Caco-2 (cell line): Measurements from ENCODE around the gene ITGA11. TPM values are rescaled to one million over a fixed set of nuclear protein-coding genes. Genes with fewer than 3 reads are reported as not detected.

Experiments used
- BruUV-seq: library from RNA; stranded (reverse); fragments of 400-500 nt; replicated peaks from 2 replicates; lab custom pipeline; 2021; lab: Mats Ljungman, UMichigan
- CTCF ChIA-PET: fragments of 300-600 bp; sonication (Branson Sonifier 250); formaldehyde crosslinking; loops from one replicate; lab custom pipeline; 2022; ENCODE audit warnings: antibody characterized with exemption; lab: Charles Lee
- POLR2A ChIA-PET: fragments of 300-600 bp; sonication (Branson Sonifier 250); formaldehyde crosslinking; loops from one replicate; lab custom pipeline; 2022; ENCODE audit warnings: antibody characterized with exemption; lab: Charles Lee
- DNase-seq, 2 experiments: peaks; one replicate each; pipeline versions ENCODE4 v3.0.0 to v3.0.0-alpha.2; 2020 to 2022
- H3K27me3 ChIP-seq: replicated peaks from 2 replicates; pipeline ENCODE4 v1.6.0; 2011; ENCODE audit warnings: low read length; ENCODE audit not compliant: control insufficient read depth, insufficient read depth
- H3K36me3 ChIP-seq: 2 replicates; pipeline ENCODE4 v1.5.1; 2011; ENCODE audit warnings: low read length; ENCODE audit not compliant: control insufficient read depth, insufficient read depth
- H3K4me1 ChIP-seq: fragments of 250-450 bp; sonication (Bioruptor Pico); 2 replicates; pipeline ENCODE4 v1.5.1; 2020; ENCODE audit warnings: mild to moderate bottlenecking
- H3K4me3 ChIP-seq: 2 replicates; pipeline ENCODE4 v1.5.1; 2011; ENCODE audit warnings: low read depth, mild to moderate bottlenecking, control low read depth, low read length
- H3K9me3 ChIP-seq: fragments of 250-450 bp; sonication (Bioruptor Pico); 2 replicates; pipeline ENCODE4 v1.5.1; 2020; ENCODE audit warnings: mild to moderate bottlenecking, moderate library complexity
- H3K27ac Mint-ChIP-seq: one replicate; pipeline ENCODE4 v1.8.0; 2022; ENCODE audit warnings: mixed read lengths; ENCODE audit not compliant: unreplicated experiment
- H3K27me3 Mint-ChIP-seq: one replicate; pipeline ENCODE4 v1.8.0; 2022; ENCODE audit warnings: mixed read lengths; ENCODE audit not compliant: insufficient read depth, unreplicated experiment
- H3K36me3 Mint-ChIP-seq: one replicate; pipeline ENCODE4 v1.8.0; 2022; ENCODE audit warnings: mild to moderate bottlenecking, mixed read lengths; ENCODE audit not compliant: insufficient read depth, unreplicated experiment
- H3K4me1 Mint-ChIP-seq: one replicate; pipeline ENCODE4 v1.8.0; 2022; ENCODE audit warnings: low read depth, mixed read lengths; ENCODE audit not compliant: unreplicated experiment
- H3K4me3 Mint-ChIP-seq: one replicate; pipeline ENCODE4 v1.8.0; 2022; ENCODE audit warnings: mild to moderate bottlenecking, moderate library complexity, mixed read lengths; ENCODE audit not compliant: unreplicated experiment
- H3K9me3 Mint-ChIP-seq: one replicate; pipeline ENCODE4 v1.8.0; 2022; ENCODE audit warnings: mixed read lengths; ENCODE audit not compliant: unreplicated experiment
- CTCF ChIP-seq, 2 experiments: fragments of 200-600 bp in 1 of 2; IDR thresholded peaks; 1 replicate in 1 of 2; 2 replicates in 1 of 2; pipeline versions ENCODE4 v1.5.1 to v1.8.0; 2011 to 2022; ENCODE audit warnings: antibody characterized with exemption in 1 of 2, control low read depth in 1 of 2, inconsistent platforms in 1 of 2, low read depth in 1 of 2, low read length in 1 of 2, mild to moderate bottlenecking in 1 of 2, moderate library complexity in 1 of 2; ENCODE audit not compliant: insufficient read depth in 1 of 2, severe bottlenecking in 1 of 2, unreplicated experiment in 1 of 2
- intact Hi-C: fragments of 100-400 bp; cut with micrococcal nuclease; formaldehyde crosslinking; loops from one replicate; pipeline ENCODE4 v1.10.0; 2022; ENCODE audit not compliant: unreplicated experiment
- total RNA-seq: library from RNA; stranded (reverse); gene quantifications from 2 replicates; pipeline ENCODE4 v1.2.3, GENCODE V29; 2022

Gene ITGA11
- total RNA-seq, 1 experiment from 2014 or later, result 0.18 TPM

- Mint-ChIP-seq H3K4me3 (no peak overlapping the region), H3K27me3 (peaks cover 24% of the 10 kb centered on the region), H3K27ac (no peak overlapping the region), H3K9me3 (no peaks in the 10 kb centered on the region), H3K36me3 (no peaks in the 10 kb centered on the region), H3K4me1 (peaks cover 6% of the 10 kb centered on the region)
- no peaks in the 10 kb centered on the region for H3K9me3 ChIP-seq
- DNase-seq, result no peak
- TF ChIP-seq CTCF (IDR thresholded peaks at IDR 0.05; ENCODE audit: insufficient read depth in 1 of 2, low read depth in 1 of 2, low read length in 1 of 2, severe bottlenecking in 1 of 2, unreplicated experiment in 1 of 2), result no peak
- no peaks in the 10 kb centered on the region; the same call in none of the 2 replicates for H3K27me3 ChIP-seq
- no TSS peak for BruUV-seq
- no peaks in the 10 kb centered on the region for H3K4me1 ChIP-seq
- ChIA-PET CTCF (no interaction called here), POLR2A (no interaction called here)
- H3K4me3 ChIP-seq, result no peak overlapping the region
- no peaks in the 10 kb centered on the region for H3K36me3 ChIP-seq
- intact Hi-C loops, result no loop called here
Observed at GRCh38 chr15:68330901-68331300, 101.1 kb downstream of the ITGA11 start.

- no peak overlapping the region for H3K4me3 Mint-ChIP-seq
- no peak overlapping the region for H3K27ac Mint-ChIP-seq
- BruUV-seq, result no TSS peak
- peaks cover 24% of the 10 kb centered on the region for H3K27me3 Mint-ChIP-seq
- ChIA-PET POLR2A (no interaction called here), CTCF (no interaction called here)
- no peaks in the 10 kb centered on the region for H3K4me1 ChIP-seq
- H3K36me3 Mint-ChIP-seq, result no peaks in the 10 kb centered on the region
- intact Hi-C loops, result no loop called here
- no peaks in the 10 kb centered on the region for H3K9me3 Mint-ChIP-seq
- H3K27me3 ChIP-seq, result no peaks in the 10 kb centered on the region; the same call in none of the 2 replicates
- H3K4me3 ChIP-seq, result no peak overlapping the region
- H3K4me1 Mint-ChIP-seq, result peaks cover 6% of the 10 kb centered on the region
- no peaks in the 10 kb centered on the region for H3K9me3 ChIP-seq
- no peaks in the 10 kb centered on the region for H3K36me3 ChIP-seq
- DNase-seq, result no peak
- TF ChIP-seq CTCF (IDR thresholded peaks at IDR 0.05; ENCODE audit: insufficient read depth in 1 of 2, low read depth in 1 of 2, low read length in 1 of 2, severe bottlenecking in 1 of 2, unreplicated experiment in 1 of 2), result no peak
Observed at GRCh38 chr15:68330416-68330815, 101.5 kb downstream of the ITGA11 start.

GRCh38 chr15:68328964-68329363 is 103.0 kb downstream of the ITGA11 start:
- no TSS peak for BruUV-seq
- H3K4me1 ChIP-seq, result no peaks in the 10 kb centered on the region
- ChIA-PET CTCF (no interaction called here), POLR2A (no interaction called here)
- Mint-ChIP-seq H3K4me3 (no peak overlapping the region), H3K27me3 (peaks cover 28% of the 10 kb centered on the region), H3K27ac (no peak overlapping the region), H3K4me1 (peaks cover 6% of the 10 kb centered on the region), H3K9me3 (no peaks in the 10 kb centered on the region), H3K36me3 (no peaks in the 10 kb centered on the region)
- no peaks in the 10 kb centered on the region for H3K36me3 ChIP-seq
- no peak overlapping the region for H3K4me3 ChIP-seq
- intact Hi-C loops, result no loop called here
- no peaks in the 10 kb centered on the region; the same call in none of the 2 replicates for H3K27me3 ChIP-seq
- H3K9me3 ChIP-seq, result no peaks in the 10 kb centered on the region
- no peak for TF ChIP-seq CTCF (IDR thresholded peaks at IDR 0.05; ENCODE audit: insufficient read depth in 1 of 2, low read depth in 1 of 2, low read length in 1 of 2, severe bottlenecking in 1 of 2, unreplicated experiment in 1 of 2)
- no peak for DNase-seq
